SK-N-SH (cell line): ENCODE results near the gene CD34. TPM values are rescaled to one million over a fixed set of nuclear protein-coding genes. Genes with fewer than 3 reads are reported as not detected.

Experiments
- CTCF ChIA-PET: fragments of 300-600, 350-600 bp; formaldehyde crosslinking; extraction: SDS; loops from one replicate; lab custom pipeline; 2021; lab: Yijun Ruan, JAX
- POLR2A ChIA-PET: fragments of 350-600 bp; sonication (Branson Sonifier 250); formaldehyde crosslinking; extraction: SDS; loops from one replicate; lab custom pipeline; 2020; ENCODE audit warnings: antibody characterized with exemption, inconsistent platforms; lab: Yijun Ruan, JAX
- DNase-seq: peaks from one replicate; pipeline ENCODE4 v3.0.0; 2012
- H2AFZ ChIP-seq: fragments of 200-600 bp; sonication (generic); 2 replicates; pipeline ENCODE4 v1.8.1; 2016; ENCODE audit warnings: antibody characterized with exemption, mild to moderate bottlenecking, low read depth
- H3F3A ChIP-seq: fragments of 200-600 bp; sonication (generic); replicated peaks from 2 replicates; pipeline ENCODE3; 2016; ENCODE audit warnings: antibody characterized with exemption, mild to moderate bottlenecking; ENCODE audit not compliant: insufficient read depth
- H3K27ac ChIP-seq, 2 experiments: fragments of 200-500 bp in 1 of 2; fragments of 200-600 bp in 1 of 2; sonication (Bioruptor generic) in 1 of 2; sonication (generic), shearing (Covaris generic) in 1 of 2; 2 replicates each; pipeline versions ENCODE4 v1.5.1 to v1.6.1; 2014 to 2016; ENCODE audit warnings: low read depth in 2 of 2, inconsistent platforms in 1 of 2, low read length in 1 of 2, mild to moderate bottlenecking in 1 of 2, mixed read lengths in 1 of 2
- H3K27me3 ChIP-seq: fragments of 200-600 bp; sonication (generic), shearing (Covaris generic); 2 replicates; pipeline ENCODE4 v1.6.1; 2016; ENCODE audit warnings: mixed run types; ENCODE audit not compliant: insufficient read depth
- H3K36me3 ChIP-seq, 2 experiments: fragments of 200-500 bp in 1 of 2; fragments of 200-600 bp in 1 of 2; sonication (Bioruptor generic) in 1 of 2; sonication (generic) in 1 of 2; replicated peaks in 1 of 2; 2 replicates each; pipeline versions ENCODE3 to v1.5.1; 2014 to 2016; ENCODE audit warnings: low read length in 1 of 2, mild to moderate bottlenecking in 1 of 2; ENCODE audit not compliant: insufficient read depth in 2 of 2, control insufficient read depth in 1 of 2
- H3K4me1 ChIP-seq, 2 experiments: fragments of 200-500 bp in 1 of 2; fragments of 200-600 bp in 1 of 2; sonication (Bioruptor generic) in 1 of 2; sonication (generic), shearing (Covaris generic) in 1 of 2; 2 replicates each; pipeline versions ENCODE4 v1.5.1 to v1.6.1; 2014 to 2016; ENCODE audit warnings: low read depth in 1 of 2, low read length in 1 of 2, mixed run types in 1 of 2; ENCODE audit not compliant: insufficient read depth in 2 of 2, control insufficient read depth in 1 of 2
- H3K4me2 ChIP-seq: fragments of 200-600 bp; sonication (generic), shearing (Covaris generic); 2 replicates; pipeline ENCODE4 v1.6.1; 2017; ENCODE audit warnings: mixed run types
- H3K4me3 ChIP-seq, 2 experiments: fragments of 200-500 bp in 1 of 2; fragments of 200-600 bp in 1 of 2; sonication (Bioruptor generic) in 1 of 2; sonication (generic), shearing (Covaris generic) in 1 of 2; 2 replicates each; pipeline versions ENCODE4 v1.5.1 to v1.8.1; 2014 to 2016; ENCODE audit warnings: low read depth in 2 of 2, inconsistent platforms in 1 of 2, low read length in 1 of 2, mild to moderate bottlenecking in 1 of 2, mixed read lengths in 1 of 2, moderate library complexity in 1 of 2
- H3K79me2 ChIP-seq: fragments of 200-600 bp; sonication (generic); 2 replicates; pipeline ENCODE4 v1.8.1; 2017; ENCODE audit warnings: mild to moderate bottlenecking; ENCODE audit not compliant: insufficient read depth
- H3K9ac ChIP-seq: fragments of 200-600 bp; sonication (generic); 2 replicates; pipeline ENCODE4 v1.6.1; 2017; ENCODE audit warnings: mixed run types
- H3K9me2 ChIP-seq: fragments of 200-600 bp; sonication (generic); 2 replicates; pipeline ENCODE4 v1.6.1; 2017; ENCODE audit warnings: mixed run types
- H3K9me3 ChIP-seq: fragments of 200-600 bp; sonication (generic); 2 replicates; pipeline ENCODE4 v1.6.1; 2017; ENCODE audit warnings: mixed run types, mild to moderate bottlenecking, moderate library complexity
- H4K20me1 ChIP-seq: fragments of 200-600 bp; sonication (generic); 2 replicates; pipeline ENCODE4 v1.6.1; 2017; ENCODE audit warnings: mild to moderate bottlenecking, mixed run types; ENCODE audit not compliant: insufficient read depth
- CHD2 ChIP-seq: fragments of 150-350 bp; IDR thresholded peaks from 2 replicates; pipeline ENCODE4 v1.6.1; 2018; ENCODE audit warnings: low read length; ENCODE audit not compliant: partially characterized antibody
- CTCF ChIP-seq: fragments of 200-600 bp; sonication (generic); IDR thresholded peaks from 2 replicates; pipeline ENCODE4 v1.6.1; 2017; ENCODE audit warnings: antibody characterized with exemption, mild to moderate bottlenecking, moderate library complexity
- EZH2phosphoT487 ChIP-seq: fragments of 200-600 bp; sonication (generic); IDR thresholded peaks from 2 replicates; pipeline ENCODE4 v1.6.1; 2017; ENCODE audit warnings: low read depth, mixed run types, mild to moderate bottlenecking, antibody characterized with exemption, moderate library complexity, borderline replicate concordance
- FOSL2 ChIP-seq: IDR thresholded peaks from 2 replicates; pipeline ENCODE4 v1.4.0; 2012; ENCODE audit warnings: low read depth, mild to moderate bottlenecking, moderate library complexity, borderline replicate concordance
- FOXJ3 ChIP-seq: sonication (generic); formaldehyde crosslinking; IDR thresholded peaks from 2 replicates; pipeline ENCODE4 v1.5.1; 2020; ENCODE audit warnings: mild to moderate bottlenecking, missing genetic modification reagents
- GABPA ChIP-seq: IDR thresholded peaks from 2 replicates; pipeline ENCODE4 v1.4.0; 2012; ENCODE audit warnings: low read depth, mild to moderate bottlenecking
- GATA2 ChIP-seq: sonication (generic); formaldehyde crosslinking; IDR thresholded peaks from 2 replicates; pipeline ENCODE4 v1.5.0; 2020; ENCODE audit warnings: mild to moderate bottlenecking, missing genetic modification reagents
- IRF3 ChIP-seq: fragments of 150-350 bp; IDR thresholded peaks from 2 replicates; pipeline ENCODE4 v1.6.1; 2016; ENCODE audit warnings: mild to moderate bottlenecking, low read depth, low read length
- JUND ChIP-seq: IDR thresholded peaks from 2 replicates; pipeline ENCODE4 v1.4.0; 2012
- MXI1 ChIP-seq: IDR thresholded peaks from 2 replicates; pipeline ENCODE4 v1.6.1; 2012; ENCODE audit warnings: mild to moderate bottlenecking, low read depth, low read length, improper control_type of control experiment
- POLR2AphosphoS5 ChIP-seq: IDR thresholded peaks from 2 replicates; pipeline ENCODE4 v1.6.1; 2012; ENCODE audit warnings: low read depth, low read length
- RFX5 ChIP-seq: IDR thresholded peaks from 2 replicates; pipeline ENCODE4 v1.6.1; 2012; ENCODE audit warnings: mild to moderate bottlenecking, improper control_type of control experiment, low read length
- RXRA ChIP-seq: IDR thresholded peaks from 2 replicates; pipeline ENCODE4 v1.4.0; 2012; ENCODE audit warnings: low read depth, mild to moderate bottlenecking, borderline replicate concordance
- SIN3A ChIP-seq: IDR thresholded peaks from 2 replicates; pipeline ENCODE4 v1.6.1; 2012; ENCODE audit warnings: low read depth, mild to moderate bottlenecking, low read length, moderate library complexity, borderline replicate concordance
- YY1 ChIP-seq: IDR thresholded peaks from 2 replicates; pipeline ENCODE4 v1.4.0; 2012; ENCODE audit warnings: low read depth, mild to moderate bottlenecking
- ZBTB33 ChIP-seq: IDR thresholded peaks from 2 replicates; pipeline ENCODE4 v1.4.0; 2012; ENCODE audit warnings: low read depth, borderline replicate concordance
- WGBS: methylation state at CpG from one replicate; pipeline ENCODE4 v1.1.6; 2017; ENCODE audit warnings: low lambda C conversion rate; 5-methylcytosine and 5-hydroxymethylcytosine counted together
- polyA plus RNA-seq, 3 experiments: library from polyadenylated mRNA; depleted of rRNA; stranded (reverse); fragments of >200 nt; gene quantifications; 2 replicates each; pipeline ENCODE4 v1.2.3, GENCODE V29; 2012

The CD34 gene
- polyA plus RNA-seq, 1 of the 3 experiments (the other 2 are of a cell fraction): 0.59 TPM

GRCh38 chr1:207908107-207908734, 2.7 kb downstream of the CD34 start:
- Histone ChIP-seq H3K9me3 (no peaks in the 10 kb centered on the region), H3F3A (no peaks in the 10 kb centered on the region), H3K27me3 (peaks cover 9% of the 10 kb centered on the region; the same call in 1 of the 2 replicates), H3K27ac (no peak overlapping the region), H3K9me2 (no peaks in the 10 kb centered on the region), H3K4me2 (no peak overlapping the region), H4K20me1 (no peaks in the 10 kb centered on the region), H3K4me3 (no peak overlapping the region), H2AFZ (no peak overlapping the region), H3K79me2 (no peaks in the 10 kb centered on the region), H3K36me3 (no peaks in the 10 kb centered on the region), H3K9ac (no peak overlapping the region), H3K4me1 (peaks cover 0 to 4% of the 10 kb centered on the region in 2 experiments; a peak in 1 of 4 replicates)
- no peak for DNase-seq
- CTCF ChIA-PET: interaction anchor here (1.2 to 4.0 kb wide), 3 partner anchors 11 to 55 kb away, joined by 3 to 29 read pairs (median 12); no protein-coding TSS in a partner anchor
- 66% methylated on average over 7 of the region's 7 CpGs for WGBS
- TF ChIP-seq GABPA (no peak), FOXJ3 (CRISPR knock-in tag) (no peak), RXRA (no peak), CTCF (no peak), MXI1 (no peak), GATA2 (no peak), IRF3 (no peak), CHD2 (no peak), POLR2AphosphoS5 (no peak), SIN3A (no peak), EZH2phosphoT487 (no peak), YY1 (no peak), FOSL2 (no peak)
- POLR2A ChIA-PET: interaction anchor here (0.6 to 0.8 kb wide), 2 partner anchors 11 to 105 kb away, joined by 3 read pairs; no protein-coding TSS in a partner anchor

GRCh38 chr1:207904391-207904790, 6.5 kb downstream of the CD34 start:
- Histone ChIP-seq H3K4me1 (no peaks in the 10 kb centered on the region; a peak in 1 of 4 replicates), H2AFZ (peak overlapping the region; percentile 30; the same call in 1 of the 2 replicates), H3K9me3 (no peaks in the 10 kb centered on the region), H3K27ac (no peak overlapping the region), H3K4me2 (no peak overlapping the region), H3F3A (no peaks in the 10 kb centered on the region), H3K9ac (no peak overlapping the region), H3K79me2 (no peaks in the 10 kb centered on the region), H3K36me3 (no peaks in the 10 kb centered on the region), H4K20me1 (no peaks in the 10 kb centered on the region), H3K4me3 (no peak overlapping the region), H3K27me3 (no peaks in the 10 kb centered on the region), H3K9me2 (no peaks in the 10 kb centered on the region)
- ChIA-PET POLR2A (no interaction called here), CTCF (interaction anchor here (0.7 to 1.8 kb wide), 5 partner anchors 9 to 93 kb away, joined by 3 to 6 read pairs (median 3); no protein-coding TSS in a partner anchor)
- WGBS: 100% methylated on average over 1 of the region's 1 CpG
- no peak for DNase-seq
- TF ChIP-seq JUND (no peak), RFX5 (no peak), YY1 (no peak), ZBTB33 (no peak)
